Mesothelial cell of epicardium (in vitro differentiated cells): ENCODE results near the gene ITK. TPM values are rescaled to one million over a fixed set of nuclear protein-coding genes. Genes with fewer than 3 reads are reported as not detected.

Experiments used
- DNase-seq, 2 experiments: peaks; one replicate each; pipeline ENCODE4 v3.0.0; 2021; ENCODE audit warnings: low spot score in 2 of 2; ENCODE audit not compliant: unreplicated experiment in 2 of 2
- H3K27ac Mint-ChIP-seq: 2 replicates; pipeline ENCODE4 v1.8.0; 2021; ENCODE audit warnings: mixed read lengths
- H3K27me3 Mint-ChIP-seq: 2 replicates; pipeline ENCODE4 v1.8.0; 2021; ENCODE audit warnings: low read depth, mixed read lengths
- H3K36me3 Mint-ChIP-seq: 2 replicates; pipeline ENCODE4 v1.8.0; 2021; ENCODE audit warnings: mixed read lengths
- H3K4me1 Mint-ChIP-seq: 2 replicates; pipeline ENCODE4 v1.8.0; 2021; ENCODE audit warnings: mixed read lengths
- H3K4me3 Mint-ChIP-seq: 2 replicates; pipeline ENCODE4 v1.8.0; 2021; ENCODE audit warnings: mild to moderate bottlenecking, moderate library complexity, mixed read lengths
- H3K9me3 Mint-ChIP-seq: 2 replicates; pipeline ENCODE4 v1.8.0; 2021; ENCODE audit warnings: mixed read lengths
- total RNA-seq: library from RNA; stranded (reverse); gene quantifications from 3 replicates; pipeline ENCODE4 v1.2.1, GENCODE V29; 2021
- TF ChIP-seq, protein P1 (sequence below): fragments of 200-600 bp; sonication (generic); IDR thresholded peaks from one replicate; pipeline ENCODE4 v1.5.0; 2021; ENCODE audit warnings: antibody characterized with exemption; ENCODE audit not compliant: unreplicated experiment

Gene ITK
- total RNA-seq, 1 donor from 2014 or later = 0.09 TPM

DNA sequence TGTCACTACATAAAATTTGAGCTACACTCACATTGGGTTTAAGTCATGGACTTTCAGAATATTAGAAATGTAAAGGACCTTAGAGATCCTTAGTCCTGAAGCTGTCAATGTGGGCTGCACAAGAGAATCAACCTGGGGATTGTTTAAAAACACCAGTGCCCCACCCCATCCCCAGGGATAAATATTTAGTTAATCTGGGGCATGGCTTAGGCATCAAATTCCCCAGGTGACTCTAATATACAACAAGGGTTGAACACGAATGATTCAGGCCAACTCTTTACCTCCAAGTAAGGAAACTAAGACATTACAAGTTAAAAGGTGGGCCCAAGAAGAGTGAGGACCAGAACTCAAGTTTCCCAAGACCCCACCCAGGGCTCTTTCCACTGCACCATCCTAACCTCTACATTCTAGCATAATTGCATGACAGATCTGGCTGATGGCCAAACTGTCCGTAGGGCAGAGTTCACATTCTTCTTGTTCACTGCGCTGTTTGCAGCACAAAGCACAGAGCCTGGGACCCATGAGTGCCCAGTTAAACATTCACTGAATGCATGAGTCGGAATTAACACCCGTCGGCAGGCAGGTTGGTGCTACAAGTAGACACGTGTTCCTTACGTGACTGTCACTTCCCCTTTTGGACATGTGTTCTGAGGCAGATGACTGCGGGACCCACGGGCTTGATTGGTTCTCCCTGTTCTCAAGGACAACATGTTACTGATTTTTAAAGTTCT is 110.5 kb downstream of the ITK start:
- H3K27me3 Mint-ChIP-seq = no peaks in the 10 kb centered on the region
- H3K27ac Mint-ChIP-seq = peak overlapping the region; percentile 11
- H3K4me1 Mint-ChIP-seq = peaks cover 5% of the 10 kb centered on the region
- no peak for DNase-seq
- H3K36me3 Mint-ChIP-seq = peaks cover 38% of the 10 kb centered on the region
- H3K9me3 Mint-ChIP-seq = no peaks in the 10 kb centered on the region
- TF ChIP-seq, protein P1, sequence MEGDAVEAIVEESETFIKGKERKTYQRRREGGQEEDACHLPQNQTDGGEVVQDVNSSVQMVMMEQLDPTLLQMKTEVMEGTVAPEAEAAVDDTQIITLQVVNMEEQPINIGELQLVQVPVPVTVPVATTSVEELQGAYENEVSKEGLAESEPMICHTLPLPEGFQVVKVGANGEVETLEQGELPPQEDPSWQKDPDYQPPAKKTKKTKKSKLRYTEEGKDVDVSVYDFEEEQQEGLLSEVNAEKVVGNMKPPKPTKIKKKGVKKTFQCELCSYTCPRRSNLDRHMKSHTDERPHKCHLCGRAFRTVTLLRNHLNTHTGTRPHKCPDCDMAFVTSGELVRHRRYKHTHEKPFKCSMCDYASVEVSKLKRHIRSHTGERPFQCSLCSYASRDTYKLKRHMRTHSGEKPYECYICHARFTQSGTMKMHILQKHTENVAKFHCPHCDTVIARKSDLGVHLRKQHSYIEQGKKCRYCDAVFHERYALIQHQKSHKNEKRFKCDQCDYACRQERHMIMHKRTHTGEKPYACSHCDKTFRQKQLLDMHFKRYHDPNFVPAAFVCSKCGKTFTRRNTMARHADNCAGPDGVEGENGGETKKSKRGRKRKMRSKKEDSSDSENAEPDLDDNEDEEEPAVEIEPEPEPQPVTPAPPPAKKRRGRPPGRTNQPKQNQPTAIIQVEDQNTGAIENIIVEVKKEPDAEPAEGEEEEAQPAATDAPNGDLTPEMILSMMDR = no peak
- H3K4me3 Mint-ChIP-seq = no peak overlapping the region

- H3K27me3 Mint-ChIP-seq = no peaks in the 10 kb centered on the region
- DNase-seq = no peak
- H3K9me3 Mint-ChIP-seq = no peaks in the 10 kb centered on the region
- peaks cover 5% of the 10 kb centered on the region for H3K4me1 Mint-ChIP-seq
- H3K36me3 Mint-ChIP-seq = peaks cover 43% of the 10 kb centered on the region
- no peak overlapping the region for H3K27ac Mint-ChIP-seq
- TF ChIP-seq, protein P1 = no peak
- H3K4me3 Mint-ChIP-seq = no peak overlapping the region
Observed at GRCh38 chr5:157292599-157292998, 112.0 kb downstream of the ITK start.

- no peak overlapping the region for H3K4me3 Mint-ChIP-seq
- H3K9me3 Mint-ChIP-seq = peaks cover 9% of the 10 kb centered on the region
- no peaks in the 10 kb centered on the region for H3K27me3 Mint-ChIP-seq
- peaks cover 5% of the 10 kb centered on the region for H3K4me1 Mint-ChIP-seq
- DNase-seq = no peak
- TF ChIP-seq, protein P1 = no peak
- no peak overlapping the region for H3K27ac Mint-ChIP-seq
- peaks cover 47% of the 10 kb centered on the region for H3K36me3 Mint-ChIP-seq
Observed at GRCh38 chr5:157294407-157295091, 113.9 kb downstream of the ITK start.

GRCh38 chr5:157295247-157295646 is 114.6 kb downstream of the ITK start:
- DNase-seq = no peak
- H3K27me3 Mint-ChIP-seq = no peaks in the 10 kb centered on the region
- TF ChIP-seq, protein P1 = no peak
- peaks cover 5% of the 10 kb centered on the region for H3K4me1 Mint-ChIP-seq
- peaks cover 46% of the 10 kb centered on the region for H3K36me3 Mint-ChIP-seq
- no peak overlapping the region for H3K4me3 Mint-ChIP-seq
- H3K9me3 Mint-ChIP-seq = peaks cover 9% of the 10 kb centered on the region
- no peak overlapping the region for H3K27ac Mint-ChIP-seq

- no peak overlapping the region for H3K4me3 Mint-ChIP-seq
- peaks cover 9% of the 10 kb centered on the region for H3K9me3 Mint-ChIP-seq
- peaks cover 36% of the 10 kb centered on the region for H3K36me3 Mint-ChIP-seq
- no peak for DNase-seq
- H3K27ac Mint-ChIP-seq = no peak overlapping the region
- TF ChIP-seq, protein P1 = no peak
- H3K4me1 Mint-ChIP-seq = no peaks in the 10 kb centered on the region
- H3K27me3 Mint-ChIP-seq = no peaks in the 10 kb centered on the region
Observed at GRCh38 chr5:157300564-157300963, 119.9 kb downstream of the ITK start.
